MCF 10A (cell line): ENCODE measurements around the gene PSMB8. TPM values are rescaled to one million over a fixed set of nuclear protein-coding genes. Genes with fewer than 3 reads are reported as not detected.
A peak's percentile ranks its signal among the peaks of the same experiment; 100 is the strongest.

Experiments used
- BruUV-seq: library from RNA; stranded (reverse); fragments of 400-500 nt; replicated peaks from 2 replicates; lab custom pipeline; 2021; lab: Mats Ljungman, UMichigan
- CTCF ChIA-PET: fragments of 300-600 bp; sonication (Branson Sonifier 250); formaldehyde crosslinking; extraction: SDS; loops from one replicate; lab custom pipeline; 2021; ENCODE audit warnings: antibody characterized with exemption, inconsistent platforms; lab: Yijun Ruan, JAX
- POLR2A ChIA-PET: fragments of 300-600, 350-650 bp; sonication (Branson Sonifier 250); formaldehyde crosslinking; extraction: SDS; loops from one replicate; lab custom pipeline; 2020; ENCODE audit warnings: antibody characterized with exemption, inconsistent platforms; lab: Yijun Ruan, JAX
- DNase-seq: peaks from one replicate; pipeline ENCODE4 v3.0.0-alpha.2; 2018; ENCODE audit not compliant: unreplicated experiment
- H3K27ac Mint-ChIP-seq: one replicate; pipeline ENCODE4 v1.8.0; 2022; ENCODE audit warnings: mild to moderate bottlenecking, low read depth, mixed read lengths; ENCODE audit not compliant: unreplicated experiment
- H3K27me3 Mint-ChIP-seq: one replicate; pipeline ENCODE4 v1.8.0; 2022; ENCODE audit warnings: mixed read lengths; ENCODE audit not compliant: insufficient read depth, unreplicated experiment
- H3K36me3 Mint-ChIP-seq: one replicate; pipeline ENCODE4 v1.8.0; 2022; ENCODE audit warnings: mild to moderate bottlenecking, moderate library complexity, mixed read lengths; ENCODE audit not compliant: insufficient read depth, unreplicated experiment
- H3K4me1 Mint-ChIP-seq: one replicate; pipeline ENCODE4 v1.8.0; 2022; ENCODE audit warnings: mixed read lengths; ENCODE audit not compliant: insufficient read depth, unreplicated experiment
- H3K4me3 Mint-ChIP-seq: one replicate; pipeline ENCODE4 v1.8.0; 2022; ENCODE audit warnings: mild to moderate bottlenecking, moderate library complexity, mixed read lengths; ENCODE audit not compliant: unreplicated experiment
- H3K9me3 Mint-ChIP-seq: one replicate; pipeline ENCODE4 v1.8.0; 2022; ENCODE audit warnings: mixed read lengths; ENCODE audit not compliant: unreplicated experiment
- CTCF ChIP-seq: fragments of 200-600 bp; IDR thresholded peaks from one replicate; pipeline ENCODE4 v1.8.0; 2022; ENCODE audit warnings: antibody characterized with exemption, mild to moderate bottlenecking; ENCODE audit not compliant: unreplicated experiment
- intact Hi-C: fragments of 100-400 bp; cut with micrococcal nuclease; formaldehyde crosslinking; loops from 2 replicates; pipeline ENCODE4 v1.14.1; 2022
- total RNA-seq: library from RNA; stranded (reverse); gene quantifications from 2 replicates; pipeline ENCODE4 v1.2.3, GENCODE V29; 2022

The PSMB8 gene
- total RNA-seq, 1 experiment from 2014 or later: 34.1 TPM

DNA sequence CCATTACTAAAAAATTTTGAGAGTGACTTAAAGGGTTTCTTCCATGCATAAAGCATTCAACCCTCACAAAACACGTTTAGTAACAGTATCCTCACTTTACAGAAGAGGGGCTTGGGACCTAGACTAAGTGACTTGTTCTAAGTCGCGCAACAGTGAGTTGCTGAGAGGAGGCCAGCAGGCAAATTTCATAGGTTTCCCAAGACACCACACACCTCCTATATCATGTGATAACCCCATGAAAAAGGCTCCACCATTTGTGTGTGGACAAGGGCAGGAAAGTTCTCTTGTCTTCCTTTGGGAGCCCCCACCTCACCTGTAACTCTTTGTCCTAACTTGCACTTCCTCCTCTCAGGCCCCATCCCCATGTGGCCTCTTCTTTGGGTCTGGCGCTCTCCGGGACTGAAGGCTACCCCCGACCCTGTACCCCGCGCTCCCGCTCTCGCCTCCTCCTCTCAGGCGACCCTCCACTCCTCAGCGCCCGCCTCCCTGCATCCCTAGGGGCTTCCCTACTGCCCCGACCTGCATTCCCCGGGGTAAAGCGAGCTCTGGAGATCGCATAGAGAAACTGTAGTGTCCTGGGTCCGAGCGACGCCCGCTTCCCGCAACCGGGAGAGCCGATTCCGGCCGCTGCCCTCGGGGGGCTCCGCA, 392 bp downstream of the PSMB8 start:
- Mint-ChIP-seq H3K27me3 (no peaks in the 10 kb centered on the region), H3K4me1 (peaks cover 30% of the 10 kb centered on the region), H3K9me3 (no peaks in the 10 kb centered on the region), H3K4me3 (peak overlapping the region; percentile 99), H3K36me3 (peaks cover 42% of the 10 kb centered on the region), H3K27ac (peak overlapping the region; percentile 96)
- ChIA-PET CTCF (interaction anchor here (1.4 to 6.4 kb wide), 5 partner anchors 10 to 90 kb away, joined by 3 to 110 read pairs (median 18); partner anchors contain the start of genes PSMB9 and TAP1), POLR2A (interaction anchor here (0.6 to 6.1 kb wide), 11 partner anchors 11 to 902 kb away, joined by 3 to 104 read pairs (median 11); partner anchors contain the start of genes PSMB9 and TAP1)
- intact Hi-C loops: loop anchor here (5.0 kb wide), 1 partner anchor 124 kb away; the partner anchor contains the start of gene BRD2
- DNase-seq: peak; percentile 5
- BruUV-seq: no TSS peak
- no peak for TF ChIP-seq CTCF

GRCh38 chr6:32842690-32843089, 1.2 kb downstream of the PSMB8 start:
- POLR2A ChIA-PET: interaction anchor here (6.1 kb wide), 1 partner anchor 12 kb away, joined by 104 read pairs; the partner anchor contains the start of genes PSMB9 and TAP1
- intact Hi-C loops: loop anchor here (5.0 kb wide), 1 partner anchor 125 kb away; the partner anchor contains the start of gene BRD2

GRCh38 chr6:32842021-32842650, 1.7 kb downstream of the PSMB8 start:
- ChIA-PET CTCF (interaction anchor here (2.6 to 6.4 kb wide), 2 partner anchors 13 to 27 kb away, joined by 24 to 110 read pairs; partner anchors contain the start of genes PSMB9 and TAP1), POLR2A (interaction anchor here (0.6 to 6.1 kb wide), 2 partner anchors 12 to 14 kb away, joined by 3 to 104 read pairs; partner anchors contain the start of genes PSMB9 and TAP1)
- no peak for DNase-seq
- no peaks in the 10 kb centered on the region for H3K9me3 Mint-ChIP-seq
- BruUV-seq: no TSS peak
- no peak for TF ChIP-seq CTCF
- peaks cover 33% of the 10 kb centered on the region for H3K4me1 Mint-ChIP-seq
- no peak overlapping the region for H3K27ac Mint-ChIP-seq
- peaks cover 28% of the 10 kb centered on the region for H3K36me3 Mint-ChIP-seq
- intact Hi-C loops: loop anchor here (5.0 kb wide), 1 partner anchor 125 kb away; the partner anchor contains the start of gene BRD2
- H3K4me3 Mint-ChIP-seq: peak overlapping the region; percentile 49
- H3K27me3 Mint-ChIP-seq: no peaks in the 10 kb centered on the region

More at GRCh38 chr6:32842690-32843089, 1.2 kb downstream of the PSMB8 start:
- no peaks in the 10 kb centered on the region for H3K9me3 Mint-ChIP-seq
- CTCF ChIA-PET: interaction anchor here (2.6 to 6.4 kb wide), 2 partner anchors 13 to 26 kb away, joined by 24 to 110 read pairs; partner anchors contain the start of genes PSMB9 and TAP1
- no TSS peak for BruUV-seq
- no peak for TF ChIP-seq CTCF
- H3K27me3 Mint-ChIP-seq: no peaks in the 10 kb centered on the region
- peak overlapping the region; percentile 99 for H3K4me3 Mint-ChIP-seq
- peaks cover 30% of the 10 kb centered on the region for H3K4me1 Mint-ChIP-seq
- H3K36me3 Mint-ChIP-seq: peaks cover 34% of the 10 kb centered on the region
- no peak for DNase-seq
- peak overlapping the region; percentile 96 for H3K27ac Mint-ChIP-seq
